ENCODE measurements around the gene SLC41A3.
A peak's percentile ranks its signal among the peaks of the same experiment; 100 is the strongest.

Gene SLC41A3

GRCh38 chr3:126083913-126084767, at the start of gene SLC41A3:
Gene SLC41A3 (minus strand): TSS chr3:126084124. CDS start chr3:126068219, 15,905 bp downstream.
- Histone ChIP-seq H3K9ac (ENCODE audit: low read depth, low read length) (peak within 1 kb of the TSS; percentile 56; the same call in 1 of the 2 replicates), H3K27ac (ENCODE audit: low read depth, low read length) (peak within 1 kb of the TSS; percentile 71), H3K4me1 (ENCODE audit: control insufficient read depth, insufficient read depth, low read length) (peaks cover 8% of the 10 kb centered on the region), H3K9me3 (ENCODE audit: control insufficient read depth, insufficient read depth, low read length) (peaks cover 30% of the 10 kb centered on the region), H3K36me3 (ENCODE audit: control insufficient read depth, insufficient read depth, low read length) (no peaks in the 10 kb centered on the region), H3K4me3 (ENCODE audit: low read depth, low read length) (peak within 1 kb of the TSS; percentile 84), H3K27me3 (ENCODE audit: control insufficient read depth, insufficient read depth, low read length) (no peaks in the 10 kb centered on the region)

- H3K4me1 ChIP-seq (ENCODE audit: control insufficient read depth, insufficient read depth, low read length), result peaks cover 13% of the 10 kb centered on the region
Measured at GRCh38 chr3:126133606-126134005, 49.7 kb upstream of the SLC41A3 start.

GRCh38 chr3:126132751-126133511, 49.0 kb upstream of the SLC41A3 start:
- Histone ChIP-seq H3K4me3 (ENCODE audit: low read depth, low read length) (no peak overlapping the region), H3K9ac (ENCODE audit: low read depth, low read length) (no peak overlapping the region), H3K9me3 (ENCODE audit: control insufficient read depth, insufficient read depth, low read length) (no peaks in the 10 kb centered on the region)

More at GRCh38 chr3:126133606-126134005, 49.7 kb upstream of the SLC41A3 start:
- H3K9ac ChIP-seq (ENCODE audit: low read depth, low read length), result no peak overlapping the region
- no peaks in the 10 kb centered on the region for H3K9me3 ChIP-seq (ENCODE audit: control insufficient read depth, insufficient read depth, low read length)
- no peak overlapping the region for H3K4me3 ChIP-seq (ENCODE audit: low read depth, low read length)
- no peak overlapping the region for H3K27ac ChIP-seq (ENCODE audit: low read depth, low read length)
- H3K27me3 ChIP-seq (ENCODE audit: control insufficient read depth, insufficient read depth, low read length), result peaks cover 4% of the 10 kb centered on the region
- no peaks in the 10 kb centered on the region for H3K36me3 ChIP-seq (ENCODE audit: control insufficient read depth, insufficient read depth, low read length)

GRCh38 chr3:126131881-126132750, 48.2 kb upstream of the SLC41A3 start:
- no peak overlapping the region for H3K9ac ChIP-seq (ENCODE audit: low read depth, low read length)
- H3K4me1 ChIP-seq (ENCODE audit: control insufficient read depth, insufficient read depth, low read length), result peaks cover 13% of the 10 kb centered on the region
- no peaks in the 10 kb centered on the region for H3K9me3 ChIP-seq (ENCODE audit: control insufficient read depth, insufficient read depth, low read length)
- peaks cover 4% of the 10 kb centered on the region for H3K27me3 ChIP-seq (ENCODE audit: control insufficient read depth, insufficient read depth, low read length)
- no peaks in the 10 kb centered on the region for H3K36me3 ChIP-seq (ENCODE audit: control insufficient read depth, insufficient read depth, low read length)
- no peak overlapping the region for H3K4me3 ChIP-seq (ENCODE audit: low read depth, low read length)
- H3K27ac ChIP-seq (ENCODE audit: low read depth, low read length), result no peak overlapping the region

More at GRCh38 chr3:126132751-126133511, 49.0 kb upstream of the SLC41A3 start:
- H3K27me3 ChIP-seq (ENCODE audit: control insufficient read depth, insufficient read depth, low read length), result peaks cover 4% of the 10 kb centered on the region
- H3K4me1 ChIP-seq (ENCODE audit: control insufficient read depth, insufficient read depth, low read length), result peaks cover 13% of the 10 kb centered on the region
- no peaks in the 10 kb centered on the region for H3K36me3 ChIP-seq (ENCODE audit: control insufficient read depth, insufficient read depth, low read length)
- no peak overlapping the region for H3K27ac ChIP-seq (ENCODE audit: low read depth, low read length)

GRCh38 chr3:126130981-126131745, 47.2 kb upstream of the SLC41A3 start:
- Histone ChIP-seq H3K27me3 (ENCODE audit: control insufficient read depth, insufficient read depth, low read length) (peaks cover 4% of the 10 kb centered on the region), H3K4me1 (ENCODE audit: control insufficient read depth, insufficient read depth, low read length) (peaks cover 13% of the 10 kb centered on the region), H3K9me3 (ENCODE audit: control insufficient read depth, insufficient read depth, low read length) (no peaks in the 10 kb centered on the region), H3K27ac (ENCODE audit: low read depth, low read length) (no peak overlapping the region), H3K4me3 (ENCODE audit: low read depth, low read length) (no peak overlapping the region), H3K36me3 (ENCODE audit: control insufficient read depth, insufficient read depth, low read length) (no peaks in the 10 kb centered on the region), H3K9ac (ENCODE audit: low read depth, low read length) (no peak overlapping the region)

GRCh38 chr3:126130081-126130855, 46.3 kb upstream of the SLC41A3 start:
- peaks cover 4% of the 10 kb centered on the region for H3K27me3 ChIP-seq (ENCODE audit: control insufficient read depth, insufficient read depth, low read length)
- peaks cover 13% of the 10 kb centered on the region for H3K4me1 ChIP-seq (ENCODE audit: control insufficient read depth, insufficient read depth, low read length)
- no peak overlapping the region for H3K9ac ChIP-seq (ENCODE audit: low read depth, low read length)
- no peaks in the 10 kb centered on the region for H3K9me3 ChIP-seq (ENCODE audit: control insufficient read depth, insufficient read depth, low read length)
- H3K4me3 ChIP-seq (ENCODE audit: low read depth, low read length), result no peak overlapping the region
- no peak overlapping the region for H3K27ac ChIP-seq (ENCODE audit: low read depth, low read length)
- no peaks in the 10 kb centered on the region for H3K36me3 ChIP-seq (ENCODE audit: control insufficient read depth, insufficient read depth, low read length)

GRCh38 chr3:126129398-126129891, 45.5 kb upstream of the SLC41A3 start:
- peaks cover 13% of the 10 kb centered on the region for H3K4me1 ChIP-seq (ENCODE audit: control insufficient read depth, insufficient read depth, low read length)
- no peaks in the 10 kb centered on the region for H3K36me3 ChIP-seq (ENCODE audit: control insufficient read depth, insufficient read depth, low read length)
- no peaks in the 10 kb centered on the region for H3K27me3 ChIP-seq (ENCODE audit: control insufficient read depth, insufficient read depth, low read length)
- no peak overlapping the region for H3K27ac ChIP-seq (ENCODE audit: low read depth, low read length)
- H3K9ac ChIP-seq (ENCODE audit: low read depth, low read length), result no peak overlapping the region
- H3K4me3 ChIP-seq (ENCODE audit: low read depth, low read length), result no peak overlapping the region
- no peaks in the 10 kb centered on the region for H3K9me3 ChIP-seq (ENCODE audit: control insufficient read depth, insufficient read depth, low read length)

- H3K27ac ChIP-seq (ENCODE audit: low read depth, low read length), result no peak overlapping the region
- no peak overlapping the region for H3K9ac ChIP-seq (ENCODE audit: low read depth, low read length)
- no peak overlapping the region for H3K4me3 ChIP-seq (ENCODE audit: low read depth, low read length)
- no peaks in the 10 kb centered on the region for H3K36me3 ChIP-seq (ENCODE audit: control insufficient read depth, insufficient read depth, low read length)
- H3K27me3 ChIP-seq (ENCODE audit: control insufficient read depth, insufficient read depth, low read length), result no peaks in the 10 kb centered on the region
- H3K9me3 ChIP-seq (ENCODE audit: control insufficient read depth, insufficient read depth, low read length), result no peaks in the 10 kb centered on the region
- peaks cover 20% of the 10 kb centered on the region for H3K4me1 ChIP-seq (ENCODE audit: control insufficient read depth, insufficient read depth, low read length)
Measured at GRCh38 chr3:126128504-126129397, 44.8 kb upstream of the SLC41A3 start.

GRCh38 chr3:126127904-126128303, 44.0 kb upstream of the SLC41A3 start:
- H3K9me3 ChIP-seq (ENCODE audit: control insufficient read depth, insufficient read depth, low read length), result no peaks in the 10 kb centered on the region
- H3K4me1 ChIP-seq (ENCODE audit: control insufficient read depth, insufficient read depth, low read length), result peaks cover 16% of the 10 kb centered on the region

More at GRCh38 chr3:126127904-126128303, 44.0 kb upstream of the SLC41A3 start:
- Histone ChIP-seq H3K9ac (ENCODE audit: low read depth, low read length) (no peak overlapping the region), H3K36me3 (ENCODE audit: control insufficient read depth, insufficient read depth, low read length) (no peaks in the 10 kb centered on the region), H3K4me3 (ENCODE audit: low read depth, low read length) (no peak overlapping the region), H3K27me3 (ENCODE audit: control insufficient read depth, insufficient read depth, low read length) (no peaks in the 10 kb centered on the region), H3K27ac (ENCODE audit: low read depth, low read length) (no peak overlapping the region)

Measured in HUES48 (cell line).